Measurements from ENCODE around the gene CDC23. TPM values are rescaled to one million over a fixed set of nuclear protein-coding genes. Genes with fewer than 3 reads are reported as not detected.
"Not testable (repeated sequence)": the region's sequence is repeated elsewhere in the genome, so short reads cannot be mapped to it uniquely, and the experiment has no call there.

Gene CDC23
- total RNA-seq, 1 donor from 2014 or later, result 47.9 TPM

DNA sequence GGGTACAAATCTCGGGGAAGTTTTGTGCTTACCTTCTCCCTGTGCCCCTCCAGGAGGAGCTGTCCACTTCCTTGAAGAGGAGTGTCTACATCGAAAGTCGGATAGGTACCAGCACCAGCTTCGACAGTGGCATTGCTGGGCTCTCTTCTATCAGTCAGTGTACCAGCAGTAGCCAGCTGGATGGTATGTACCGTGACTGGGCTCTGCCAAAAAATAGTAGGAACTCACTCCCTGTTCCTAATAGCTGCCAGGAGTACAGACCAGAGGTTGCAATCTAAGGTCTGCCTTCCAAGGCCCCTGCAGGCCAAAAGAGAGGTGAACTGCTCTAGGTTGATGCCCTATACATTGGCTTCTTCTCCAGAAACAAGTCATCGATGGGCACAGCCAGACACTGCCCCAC lies 30.3 kb downstream of the CDC23 start:
- Mint-ChIP-seq H3K27me3 (no peaks in the 10 kb centered on the region), H3K4me3 (no peak overlapping the region), H3K9me3 (no peaks in the 10 kb centered on the region), H3K36me3 (ENCODE audit: low read depth) (peaks cover 45% of the 10 kb centered on the region), H3K4me1 (peaks cover 10% of the 10 kb centered on the region), H3K27ac (no peak overlapping the region)
- DNase-seq, result no peak
- intact Hi-C loops (cut with micrococcal nuclease), result loop anchor here (5.0 kb wide), 1 partner anchor 99 kb away; no protein-coding TSS in a partner anchor

DNA sequence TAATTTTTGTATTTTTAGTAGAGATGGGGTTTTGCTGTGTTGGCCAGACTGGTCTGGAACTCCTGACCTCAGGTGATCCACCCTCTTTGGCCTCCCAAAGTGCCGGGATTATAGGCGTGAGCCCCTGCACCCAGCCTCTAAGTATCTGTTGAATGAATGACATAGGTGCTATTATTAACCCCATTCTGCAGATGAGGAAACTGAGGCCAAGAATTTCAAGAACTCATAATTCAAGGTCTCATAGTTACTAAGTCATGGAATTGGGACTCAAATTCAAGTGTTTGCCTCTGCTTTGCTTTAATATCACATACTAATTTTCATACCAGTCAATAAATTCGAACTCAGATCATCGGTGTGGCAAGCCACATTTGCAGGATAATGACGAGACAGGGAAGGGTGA lies 32.3 kb downstream of the CDC23 start:
- Mint-ChIP-seq H3K4me1 (peaks cover 19% of the 10 kb centered on the region), H3K4me3 (no peak overlapping the region), H3K9me3 (no peaks in the 10 kb centered on the region), H3K27ac (no peak overlapping the region), H3K36me3 (ENCODE audit: low read depth) (peaks cover 36% of the 10 kb centered on the region), H3K27me3 (no peaks in the 10 kb centered on the region)
- intact Hi-C loops (cut with micrococcal nuclease), result loop anchor here (2.0 to 5.0 kb wide), 2 partner anchors 101 to 230 kb away; no protein-coding TSS in a partner anchor
- DNase-seq, result no peak

DNA sequence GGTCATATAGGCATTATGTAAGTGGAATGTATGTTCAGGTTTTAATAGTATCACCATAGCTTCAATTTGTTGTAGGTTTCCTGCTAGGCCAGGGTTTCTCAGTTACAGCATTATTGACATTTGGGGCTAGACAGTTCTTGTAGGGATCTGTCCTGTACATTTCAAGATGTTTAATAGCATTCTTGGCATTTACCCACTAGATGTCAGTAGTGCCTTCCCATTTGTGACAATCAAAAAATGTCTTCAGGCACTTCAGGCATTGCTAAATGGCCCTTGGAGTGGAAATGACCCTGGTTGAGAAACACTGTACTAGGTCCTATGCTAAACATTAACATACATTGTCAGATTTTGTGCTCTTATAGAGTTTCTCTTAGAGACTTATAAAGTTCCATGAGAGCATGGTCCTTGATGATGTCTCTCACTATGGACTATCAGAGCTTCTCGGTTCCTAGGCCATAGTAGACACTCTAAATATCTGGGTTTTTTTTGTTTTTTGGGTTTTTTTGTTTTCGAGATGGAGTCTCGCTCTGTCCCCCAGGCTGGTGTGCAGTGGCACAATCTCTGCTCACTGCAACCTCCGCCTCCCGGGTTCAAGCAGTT lies 32.8 kb downstream of the CDC23 start:
- Mint-ChIP-seq H3K4me1 (peaks cover 19% of the 10 kb centered on the region), H3K36me3 (ENCODE audit: low read depth) (peaks cover 35% of the 10 kb centered on the region), H3K4me3 (no peak overlapping the region), H3K9me3 (no peaks in the 10 kb centered on the region), H3K27me3 (no peaks in the 10 kb centered on the region), H3K27ac (peak overlapping the region; percentile 66)
- DNase-seq, result peak; percentile 80
- intact Hi-C loops (cut with micrococcal nuclease), result loop anchor here (2.0 to 5.0 kb wide), 2 partner anchors 102 to 231 kb away; no protein-coding TSS in a partner anchor

DNA sequence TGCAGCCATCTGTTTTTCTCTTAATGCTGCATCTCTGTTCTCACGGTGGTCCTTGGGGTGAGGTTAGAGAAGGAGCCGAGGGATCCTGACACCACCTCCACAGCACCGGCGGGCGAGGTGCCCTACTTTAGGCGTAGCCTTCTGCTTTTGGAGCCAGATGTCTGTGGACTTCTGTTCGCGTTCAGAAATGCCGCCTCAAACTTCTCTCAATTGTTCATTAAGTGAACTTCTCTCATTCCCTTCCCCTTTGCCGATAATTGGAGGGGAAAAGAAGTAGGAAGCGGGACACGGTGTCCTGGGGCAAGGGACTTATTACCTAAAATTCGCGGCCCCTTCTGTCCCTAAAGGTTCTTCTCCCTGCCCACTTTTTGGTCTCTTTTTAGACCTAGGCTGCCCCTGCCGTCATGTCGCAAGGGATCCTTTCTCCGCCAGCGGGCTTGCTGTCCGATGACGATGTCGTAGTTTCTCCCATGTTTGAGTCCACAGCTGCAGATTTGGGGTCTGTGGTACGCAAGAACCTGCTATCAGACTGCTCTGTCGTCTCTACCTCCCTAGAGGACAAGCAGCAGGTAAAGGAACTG lies 33.8 kb downstream of the CDC23 start:
- no peaks in the 10 kb centered on the region for H3K9me3 Mint-ChIP-seq
- H3K36me3 Mint-ChIP-seq (ENCODE audit: low read depth), result peaks cover 31% of the 10 kb centered on the region
- H3K27ac Mint-ChIP-seq, result no peak overlapping the region
- H3K4me1 Mint-ChIP-seq, result peaks cover 19% of the 10 kb centered on the region
- intact Hi-C loops (cut with micrococcal nuclease), result loop anchor here (2.0 kb wide), 3 partner anchors 159 to 363 kb away; partner anchors contain the start of genes ETF1 and FAM53C
- no peaks in the 10 kb centered on the region for H3K27me3 Mint-ChIP-seq
- H3K4me3 Mint-ChIP-seq, result no peak overlapping the region
- DNase-seq, result peak; percentile 70

DNA sequence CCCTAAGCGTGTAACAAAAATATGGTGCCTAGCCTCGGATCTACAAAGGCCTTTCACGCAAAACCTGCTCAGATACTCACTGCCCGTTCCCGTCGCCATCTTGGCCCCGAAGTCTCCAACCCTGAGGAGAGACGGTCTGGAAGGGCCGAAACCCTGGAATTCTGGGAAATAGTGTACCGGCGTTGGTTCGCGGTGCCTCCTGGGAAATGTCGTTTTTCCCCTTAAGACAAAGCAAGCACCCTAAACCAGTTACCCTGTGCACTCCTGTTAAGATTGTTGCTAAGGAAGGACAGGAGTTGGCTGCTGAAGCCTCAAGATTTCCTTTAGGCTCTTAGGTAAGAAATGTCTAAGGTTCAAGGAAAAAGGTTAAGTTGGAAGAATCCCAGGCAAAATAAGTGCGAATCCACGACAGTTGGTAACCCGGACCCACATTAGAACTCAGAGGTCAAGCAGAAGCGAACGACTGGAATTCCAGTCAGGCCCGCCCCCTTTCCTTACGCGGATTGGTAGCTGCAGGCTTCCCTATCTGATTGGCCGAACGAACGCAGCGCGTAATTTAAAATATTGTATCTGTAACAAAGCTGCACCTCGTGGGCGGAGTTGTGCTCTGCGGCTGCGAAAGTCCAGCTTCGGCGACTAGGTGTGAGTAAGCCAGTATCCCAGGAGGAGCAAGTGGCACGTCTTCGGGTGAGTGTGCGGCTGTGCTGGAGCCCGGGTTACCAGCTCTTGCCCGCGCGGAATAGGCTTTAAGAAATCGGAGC lies 34.4 kb downstream of the CDC23 start, which contains the start of the genes BRD8 and KIF20A:
Gene BRD8, minus strand, starts transcription at position 115 of the 761 bp plus-strand sequence. Its CDS starts 16 bp downstream, at position 99.
Gene KIF20A, plus strand, starts transcription at position 597 of the 761 bp plus-strand sequence. CDS start 569 bp downstream, outside the sequence.
- H3K36me3 Mint-ChIP-seq (ENCODE audit: low read depth), result peaks cover 29% of the 10 kb centered on the region
- peak; percentile 97 for DNase-seq
- intact Hi-C loops (cut with micrococcal nuclease), result loop anchor here (1.0 to 2.0 kb wide), 8 partner anchors 35 to 424 kb away; partner anchors contain the start of genes CDC23, CDC25C, EGR1 and ETF1
- H3K4me3 Mint-ChIP-seq, result no peak within 1 kb of the TSS
- no peak within 1 kb of the TSS for H3K27ac Mint-ChIP-seq
- no peaks in the 10 kb centered on the region for H3K9me3 Mint-ChIP-seq
- H3K27me3 Mint-ChIP-seq, result no peaks in the 10 kb centered on the region
- H3K4me1 Mint-ChIP-seq, result peaks cover 20% of the 10 kb centered on the region

DNA sequence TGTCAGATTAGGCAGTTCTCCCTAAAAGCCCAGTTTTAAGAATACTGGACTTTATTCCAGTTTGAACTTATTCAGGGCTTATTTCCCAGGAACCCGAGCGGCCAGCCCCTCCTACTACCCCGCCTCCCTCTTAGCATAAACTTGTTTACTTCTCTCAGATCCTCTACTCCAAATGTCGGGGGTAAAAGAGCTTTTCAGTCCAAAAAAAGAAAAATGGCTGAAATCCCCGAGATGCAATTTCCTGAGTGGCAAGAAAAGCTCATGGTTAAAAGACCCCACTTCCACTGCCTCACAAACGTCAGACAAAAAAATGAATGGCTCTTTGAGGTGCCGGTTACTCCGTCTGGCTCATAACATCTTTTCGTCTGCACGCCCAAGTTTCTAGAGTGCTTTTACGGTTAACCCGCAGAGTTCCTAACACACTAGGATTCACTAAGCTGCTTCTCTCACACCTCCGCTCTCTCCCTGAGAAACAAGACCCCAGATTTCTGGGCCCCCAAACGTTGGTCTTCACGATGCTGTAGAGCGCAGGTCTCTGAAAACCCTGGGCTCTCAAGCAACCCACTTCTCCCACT lies 35.1 kb downstream of the CDC23 start:
- Mint-ChIP-seq H3K4me1 (peaks cover 24% of the 10 kb centered on the region), H3K9me3 (no peaks in the 10 kb centered on the region), H3K36me3 (ENCODE audit: low read depth) (peaks cover 26% of the 10 kb centered on the region), H3K4me3 (no peak overlapping the region), H3K27me3 (no peaks in the 10 kb centered on the region), H3K27ac (no peak overlapping the region)
- intact Hi-C loops (cut with micrococcal nuclease), result loop anchor here (1.0 to 2.0 kb wide), 8 partner anchors 35 to 424 kb away; partner anchors contain the start of genes CDC23, CDC25C, EGR1 and ETF1
- DNase-seq, result peak; percentile 83

DNA sequence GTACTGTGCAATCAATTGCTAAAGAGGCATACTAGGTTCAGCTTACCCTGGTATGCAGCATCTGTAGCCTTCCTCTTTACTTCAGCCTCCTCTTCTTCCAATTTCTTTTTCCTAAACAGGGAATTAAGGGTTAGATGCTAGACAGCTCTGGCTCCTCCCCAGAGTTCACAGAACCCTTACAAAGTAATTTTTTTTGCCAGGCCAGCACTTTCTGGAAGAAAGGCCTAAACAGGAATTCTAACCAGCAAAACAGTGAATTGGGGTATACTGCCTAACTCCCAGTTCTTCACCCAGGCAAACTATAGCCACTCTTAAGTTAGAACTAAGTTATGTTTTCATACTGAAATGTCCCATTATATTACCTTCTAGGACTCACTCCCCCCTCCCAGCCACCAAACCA lies 42.8 kb downstream of the CDC23 start:
- Mint-ChIP-seq H3K36me3 (ENCODE audit: low read depth) (peaks cover 67% of the 10 kb centered on the region), H3K4me1 (peaks cover 4% of the 10 kb centered on the region), H3K9me3 (no peaks in the 10 kb centered on the region), H3K4me3 (no peak overlapping the region), H3K27ac (no peak overlapping the region), H3K27me3 (no peaks in the 10 kb centered on the region)
- DNase-seq, result no peak
- intact Hi-C loops (cut with micrococcal nuclease), result no loop called here

DNA sequence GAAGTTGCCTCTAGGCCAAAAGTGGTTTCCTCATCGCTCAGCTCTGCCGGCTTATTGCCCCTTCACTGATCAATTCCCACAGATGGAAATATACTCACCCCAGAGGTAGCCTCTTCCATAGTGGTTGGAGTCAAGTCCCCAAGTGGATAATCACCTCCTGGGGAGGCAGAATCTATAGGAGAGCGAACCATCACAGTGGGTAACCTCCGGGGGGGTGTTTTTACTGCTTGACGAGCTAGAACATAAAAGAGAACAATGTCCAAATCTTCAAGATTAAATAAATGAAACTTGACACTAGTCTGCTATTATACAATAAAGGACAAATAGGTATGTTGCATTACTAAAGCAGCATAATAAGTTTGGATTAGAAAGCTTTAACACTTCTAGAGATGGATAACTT lies 44.0 kb downstream of the CDC23 start:
- Mint-ChIP-seq H3K36me3 (ENCODE audit: low read depth) (peaks cover 73% of the 10 kb centered on the region), H3K27me3 (no peaks in the 10 kb centered on the region), H3K4me3 (no peak overlapping the region), H3K4me1 (peaks cover 4% of the 10 kb centered on the region), H3K9me3 (no peaks in the 10 kb centered on the region), H3K27ac (no peak overlapping the region)
- no peak for DNase-seq
- intact Hi-C loops (cut with micrococcal nuclease), result no loop called here

DNA sequence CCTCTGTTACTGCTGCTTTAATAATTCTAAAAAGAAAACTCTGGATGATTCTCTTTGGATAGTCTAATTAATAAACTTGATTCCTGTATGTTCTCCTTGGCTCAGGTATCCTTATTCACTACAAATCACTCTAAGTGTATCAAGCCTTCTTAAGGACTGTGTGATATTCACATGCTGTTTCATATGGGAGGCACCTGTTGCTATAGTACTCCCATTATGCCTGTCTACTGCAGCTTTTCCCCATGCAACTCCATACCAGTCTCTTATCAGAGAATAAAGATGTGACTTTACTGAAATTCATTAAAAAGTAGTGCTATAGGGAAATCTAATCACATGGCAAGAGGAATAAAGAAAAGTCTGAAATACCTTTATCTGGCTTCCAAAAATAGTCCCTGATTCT lies 49.4 kb downstream of the CDC23 start:
- Mint-ChIP-seq H3K4me1 (no peaks in the 10 kb centered on the region), H3K27me3 (no peaks in the 10 kb centered on the region), H3K27ac (no peak overlapping the region), H3K4me3 (no peak overlapping the region), H3K36me3 (ENCODE audit: low read depth) (peaks cover 79% of the 10 kb centered on the region), H3K9me3 (no peaks in the 10 kb centered on the region)
- DNase-seq, result no peak
- intact Hi-C loops (cut with micrococcal nuclease), result no loop called here

DNA sequence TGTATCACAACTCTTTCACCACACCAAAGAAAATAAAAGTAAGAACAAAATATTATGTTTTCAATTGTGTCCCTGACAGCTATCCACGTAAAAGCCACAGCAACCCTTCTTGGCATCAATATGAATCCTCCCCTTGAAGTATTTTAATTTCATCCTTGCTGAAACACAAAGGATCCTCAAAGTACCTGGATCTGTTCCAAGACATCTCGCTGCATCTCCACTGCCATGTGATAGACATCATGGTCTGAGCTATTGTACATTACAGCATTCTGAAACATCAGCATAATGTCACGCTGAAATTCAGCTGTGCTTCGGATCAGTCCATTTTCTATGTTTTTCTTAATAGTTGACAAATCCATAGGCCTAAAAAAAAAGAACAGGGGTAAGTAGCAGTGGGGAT lies 52.4 kb downstream of the CDC23 start:
- no peak for DNase-seq
- Mint-ChIP-seq H3K9me3 (no peaks in the 10 kb centered on the region), H3K27ac (no peak overlapping the region), H3K4me1 (no peaks in the 10 kb centered on the region), H3K4me3 (no peak overlapping the region), H3K27me3 (no peaks in the 10 kb centered on the region), H3K36me3 (ENCODE audit: low read depth) (peaks cover 72% of the 10 kb centered on the region)
- intact Hi-C loops (cut with micrococcal nuclease), result no loop called here

DNA sequence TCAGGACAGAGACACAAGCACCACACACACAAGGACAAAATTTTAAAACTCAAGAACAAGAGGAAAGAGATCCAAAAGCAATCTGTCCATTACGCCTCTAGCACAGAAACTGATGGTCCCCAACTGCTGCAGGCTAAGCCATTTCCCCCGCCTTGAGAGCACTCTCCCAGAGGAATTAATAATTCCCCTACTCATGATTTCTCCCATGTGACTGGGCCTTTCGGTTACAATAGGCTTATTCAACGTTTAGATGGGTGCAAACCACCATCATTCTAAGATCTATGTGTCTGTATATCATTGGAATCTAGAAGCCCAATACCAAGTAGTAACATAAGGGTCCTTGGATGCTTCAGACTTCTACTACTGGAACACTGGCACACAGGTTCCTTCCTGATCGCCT lies 53.5 kb downstream of the CDC23 start:
- no peak overlapping the region for H3K27ac Mint-ChIP-seq
- DNase-seq, result no peak
- H3K4me1 Mint-ChIP-seq, result no peaks in the 10 kb centered on the region
- H3K9me3 Mint-ChIP-seq, result no peaks in the 10 kb centered on the region
- peaks cover 64% of the 10 kb centered on the region for H3K36me3 Mint-ChIP-seq (ENCODE audit: low read depth)
- intact Hi-C loops (cut with micrococcal nuclease), result no loop called here
- H3K4me3 Mint-ChIP-seq, result no peak overlapping the region
- no peaks in the 10 kb centered on the region for H3K27me3 Mint-ChIP-seq

DNA sequence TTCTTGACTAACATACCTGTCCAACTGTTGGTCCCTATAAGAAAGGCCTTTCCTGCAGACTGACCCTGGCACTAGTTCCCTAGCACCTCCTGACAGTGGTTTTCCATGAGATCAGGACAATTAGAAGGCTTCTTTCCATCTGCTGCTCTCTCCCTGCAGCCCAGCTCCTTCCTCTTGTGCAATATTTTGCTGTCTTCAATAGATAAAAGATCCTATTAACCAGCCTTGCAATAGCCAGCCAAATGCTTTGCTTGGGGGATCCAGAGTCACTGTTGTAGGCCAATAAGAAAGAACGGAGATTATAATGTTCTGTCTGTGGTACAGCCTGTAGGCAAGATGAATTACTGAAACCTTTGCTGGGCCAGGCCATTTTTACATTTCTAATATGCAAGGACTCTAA lies 55.5 kb downstream of the CDC23 start:
- Mint-ChIP-seq H3K36me3 (ENCODE audit: low read depth) (peaks cover 45% of the 10 kb centered on the region), H3K4me1 (no peaks in the 10 kb centered on the region), H3K4me3 (no peak overlapping the region), H3K27ac (no peak overlapping the region), H3K9me3 (no peaks in the 10 kb centered on the region), H3K27me3 (peaks cover 6% of the 10 kb centered on the region)
- DNase-seq, result no peak
- intact Hi-C loops (cut with micrococcal nuclease), result no loop called here

DNA sequence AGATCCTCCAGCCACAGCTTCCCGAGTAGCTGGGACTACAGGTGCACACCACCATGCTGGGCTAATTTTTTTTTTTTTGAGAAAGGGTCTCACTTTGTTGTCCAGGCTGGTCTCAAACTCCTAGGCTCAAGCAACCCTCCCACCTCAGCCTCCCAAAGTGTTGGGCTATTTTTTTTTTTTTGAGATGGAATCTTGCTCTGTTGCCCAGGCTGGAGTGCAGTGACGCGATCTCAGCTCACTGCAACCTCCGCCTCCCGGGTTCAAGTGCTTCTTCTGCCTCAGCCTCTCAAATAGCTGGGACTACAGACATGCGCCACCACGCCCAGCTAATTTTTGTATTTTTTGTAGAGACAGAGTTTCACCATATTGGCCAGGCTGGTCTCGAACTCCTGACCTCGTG lies 57.1 kb downstream of the CDC23 start:
- H3K27ac Mint-ChIP-seq; H3K27me3 Mint-ChIP-seq; H3K9me3 Mint-ChIP-seq; H3K4me1 Mint-ChIP-seq; intact Hi-C loops (cut with micrococcal nuclease); DNase-seq; H3K4me3 Mint-ChIP-seq: not testable (repeated sequence)
- peaks cover 39% of the 10 kb centered on the region for H3K36me3 Mint-ChIP-seq (ENCODE audit: low read depth)

Measured in activated CD4-positive, alpha-beta T cell treated with anti-CD3 and anti-CD28 coated beads, Interleukin-2, amount 10 ng/mL, durations not matched to agents 24 days and 14 days (primary cell).